ENCODE results near the gene GLUD1. TPM values are rescaled to one million over a fixed set of nuclear protein-coding genes. Genes with fewer than 3 reads are reported as not detected.
"Not testable (repeated sequence)": the region's sequence is repeated elsewhere in the genome, so short reads cannot be mapped to it uniquely, and the experiment has no call there.

Gene GLUD1
- total RNA-seq, 1 experiment from 2014 or later = 101 TPM

DNA sequence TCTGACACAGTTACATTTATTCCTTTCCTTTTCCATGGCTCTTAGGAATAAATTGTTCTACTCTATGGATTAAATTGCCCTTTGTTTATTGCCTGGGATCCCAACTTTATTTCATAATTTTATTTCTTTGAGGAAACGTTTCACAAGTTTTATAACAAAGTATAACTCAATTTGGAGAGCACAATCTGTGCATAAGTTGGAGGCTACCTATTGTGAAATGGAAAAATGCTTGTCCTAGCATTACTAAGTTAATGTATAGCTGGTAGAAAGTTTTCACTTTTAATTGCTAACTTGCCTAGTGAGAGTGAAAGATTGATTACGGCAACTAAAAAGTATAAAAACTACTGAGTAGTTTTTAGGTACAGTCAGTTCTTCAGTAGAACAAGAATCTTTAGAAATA lies 32.4 kb upstream of the GLUD1 start:
- not testable (repeated sequence) for H2BK5ac ChIP-seq (ENCODE audit: insufficient read length, low read length); H3K36me3 Mint-ChIP-seq (ENCODE audit: insufficient read depth in 1 of 3, low read depth in 3 of 3); H3K27me3 Mint-ChIP-seq (ENCODE audit: low read depth); H3K9ac ChIP-seq (ENCODE audit: extremely low read depth, insufficient read length, low read length); H2BK120ac ChIP-seq (ENCODE audit: low read depth, low read length, poor library complexity, severe bottlenecking); H3K56ac ChIP-seq (ENCODE audit: insufficient read length, low read depth, low read length); H3K79me1 ChIP-seq (ENCODE audit: insufficient read depth, low read depth, low read length, poor library complexity, severe bottlenecking); H2BK20ac ChIP-seq (ENCODE audit: low read depth, low read length, poor library complexity, severe bottlenecking); H3K9me3 Mint-ChIP-seq; H3K4me3 Mint-ChIP-seq; H3K23ac ChIP-seq (ENCODE audit: insufficient read length, low read depth, low read length); H3K18ac ChIP-seq (ENCODE audit: insufficient read length, low read depth, low read length); H4K5ac ChIP-seq (ENCODE audit: insufficient read length, low read depth, low read length); H2AK5ac ChIP-seq (ENCODE audit: insufficient read length, low read length); H3K27ac Mint-ChIP-seq; H3K9me3 ChIP-seq (ENCODE audit: control insufficient read depth, low read depth, low read length); H3K4me2 ChIP-seq (ENCODE audit: insufficient read depth, insufficient read length, low read length); H3K27ac ChIP-seq (ENCODE audit: insufficient read length, low read depth, low read length); H3K14ac ChIP-seq (ENCODE audit: insufficient read depth, low read length); H3K79me2 ChIP-seq (ENCODE audit: insufficient read depth, low read length); H3K23me2 ChIP-seq (ENCODE audit: insufficient read length, low read depth, low read length, poor library complexity, severe bottlenecking); DNase-seq; H3K4me1 ChIP-seq (ENCODE audit: insufficient read depth, low read length); H4K8ac ChIP-seq (replicated peaks; ENCODE audit: insufficient read length, low read depth, low read length); H2BK12ac ChIP-seq (ENCODE audit: insufficient read length, low read depth, low read length); H4K20me1 ChIP-seq (ENCODE audit: control insufficient read depth, insufficient read depth, insufficient read length); H3T11ph ChIP-seq (ENCODE audit: low read length); H3K4me1 Mint-ChIP-seq; H2AFZ ChIP-seq (ENCODE audit: low read length); H3K4ac ChIP-seq (ENCODE audit: low read depth, low read length); H3K27me3 ChIP-seq (ENCODE audit: insufficient read depth, low read length); H4K91ac ChIP-seq (ENCODE audit: insufficient read length, low read depth, low read length); H2BK15ac ChIP-seq (ENCODE audit: low read depth, low read length)
- WGBS (ENCODE audit: extremely low coverage, insufficient read length, low lambda C conversion rate) = no CpG with 5 or more reads among the region's 2 CpGs

DNA sequence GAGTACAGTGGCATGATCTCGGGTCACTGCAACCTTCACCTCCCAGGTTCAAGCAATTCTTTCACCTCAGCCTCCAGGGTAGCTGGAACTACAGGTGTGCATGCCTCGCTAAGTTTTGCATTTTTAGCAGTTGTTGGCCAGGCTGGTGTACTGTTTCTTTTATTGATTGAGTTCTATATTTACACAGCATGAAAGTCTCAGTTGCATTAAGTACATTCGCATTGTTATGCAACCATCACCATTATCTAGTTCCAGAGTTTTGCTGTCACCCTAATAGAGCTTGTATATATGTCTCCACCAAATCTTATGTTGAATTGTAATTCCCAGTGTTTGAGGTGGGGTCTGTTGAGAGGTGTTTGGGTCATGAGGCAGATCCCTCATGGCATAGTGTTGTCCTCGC lies 28.7 kb upstream of the GLUD1 start:
- H3T11ph ChIP-seq (ENCODE audit: low read length) = not testable (repeated sequence)

More for the DNA sequence above, 28.7 kb upstream of the GLUD1 start:
- H2AK5ac ChIP-seq (ENCODE audit: insufficient read length, low read length); H2BK5ac ChIP-seq (ENCODE audit: insufficient read length, low read length); H3K9me3 ChIP-seq (ENCODE audit: control insufficient read depth, low read depth, low read length); H3K23ac ChIP-seq (ENCODE audit: insufficient read length, low read depth, low read length); H2AFZ ChIP-seq (ENCODE audit: low read length); H3K4ac ChIP-seq (ENCODE audit: low read depth, low read length); H4K91ac ChIP-seq (ENCODE audit: insufficient read length, low read depth, low read length); H3K36me3 Mint-ChIP-seq (ENCODE audit: insufficient read depth in 1 of 3, low read depth in 3 of 3); H3K18ac ChIP-seq (ENCODE audit: insufficient read length, low read depth, low read length); H2BK20ac ChIP-seq (ENCODE audit: low read depth, low read length, poor library complexity, severe bottlenecking); H3K27ac ChIP-seq (ENCODE audit: insufficient read length, low read depth, low read length); H3K4me1 ChIP-seq (ENCODE audit: insufficient read depth, low read length); H3K4me2 ChIP-seq (ENCODE audit: insufficient read depth, insufficient read length, low read length); H3K9me3 Mint-ChIP-seq; H3K4me3 Mint-ChIP-seq; H3K4me1 Mint-ChIP-seq; H2BK12ac ChIP-seq (ENCODE audit: insufficient read length, low read depth, low read length); H3K14ac ChIP-seq (ENCODE audit: insufficient read depth, low read length); H3K79me1 ChIP-seq (ENCODE audit: insufficient read depth, low read depth, low read length, poor library complexity, severe bottlenecking); H4K20me1 ChIP-seq (ENCODE audit: control insufficient read depth, insufficient read depth, insufficient read length); DNase-seq; H2BK120ac ChIP-seq (ENCODE audit: low read depth, low read length, poor library complexity, severe bottlenecking); H3K27ac Mint-ChIP-seq; H4K5ac ChIP-seq (ENCODE audit: insufficient read length, low read depth, low read length); H3K27me3 ChIP-seq (ENCODE audit: insufficient read depth, low read length); H3K23me2 ChIP-seq (ENCODE audit: insufficient read length, low read depth, low read length, poor library complexity, severe bottlenecking); H2BK15ac ChIP-seq (ENCODE audit: low read depth, low read length); H3K9ac ChIP-seq (ENCODE audit: extremely low read depth, insufficient read length, low read length); H3K79me2 ChIP-seq (ENCODE audit: insufficient read depth, low read length); H3K56ac ChIP-seq (ENCODE audit: insufficient read length, low read depth, low read length); H4K8ac ChIP-seq (replicated peaks; ENCODE audit: insufficient read length, low read depth, low read length); H3K27me3 Mint-ChIP-seq (ENCODE audit: low read depth): not testable (repeated sequence)
- WGBS (ENCODE audit: extremely low coverage, insufficient read length, low lambda C conversion rate) = no CpG with 5 or more reads among the region's 4 CpGs

All from H9 (cell line).